ENCODE data around the gene PRSS8.

PRSS8 gene

DNA sequence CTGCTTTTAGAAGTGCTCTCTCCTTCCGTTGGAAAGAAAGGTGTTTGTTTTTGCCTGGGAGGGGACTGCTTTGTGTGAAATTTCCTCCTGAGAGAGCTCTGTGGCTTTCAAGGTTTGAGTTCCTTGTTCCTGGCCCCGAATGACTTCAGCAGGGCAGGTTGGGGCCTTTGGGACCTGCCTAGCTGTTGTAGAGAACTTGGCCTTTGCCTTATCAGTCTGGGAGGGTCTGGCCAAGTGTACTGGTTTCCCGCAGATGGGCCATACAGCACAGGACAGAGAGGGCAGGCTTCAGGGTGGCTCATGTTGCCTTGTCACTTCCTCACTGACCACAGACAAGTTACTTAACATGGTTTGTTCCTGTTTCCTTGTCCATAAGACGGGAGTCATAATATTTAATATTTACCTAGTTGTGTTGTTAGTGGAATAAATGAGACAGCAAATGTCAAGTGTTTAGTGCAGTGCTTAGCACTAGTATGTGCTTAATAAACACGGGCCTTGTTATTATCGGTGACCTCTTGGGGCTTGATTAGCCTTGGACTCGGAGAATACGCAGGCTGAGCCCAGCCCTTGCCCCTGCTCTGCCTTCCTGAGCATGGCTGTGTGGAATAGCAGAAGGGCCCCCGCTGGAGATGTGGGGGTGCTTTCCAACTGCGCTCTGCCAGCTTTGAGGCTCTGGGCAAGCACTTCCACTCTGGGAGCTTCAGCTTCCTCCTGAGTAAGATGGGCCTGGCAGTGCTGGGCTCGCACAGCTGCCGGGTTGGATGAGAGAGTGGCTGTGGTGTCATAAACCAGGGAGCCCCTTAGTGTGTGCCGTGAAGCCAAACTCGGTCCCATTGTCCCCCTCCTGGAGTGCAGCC is 6.6 kb downstream of the PRSS8 start:
- DNase-seq, result peak; percentile 83 to 92 (median 88)

DNA sequence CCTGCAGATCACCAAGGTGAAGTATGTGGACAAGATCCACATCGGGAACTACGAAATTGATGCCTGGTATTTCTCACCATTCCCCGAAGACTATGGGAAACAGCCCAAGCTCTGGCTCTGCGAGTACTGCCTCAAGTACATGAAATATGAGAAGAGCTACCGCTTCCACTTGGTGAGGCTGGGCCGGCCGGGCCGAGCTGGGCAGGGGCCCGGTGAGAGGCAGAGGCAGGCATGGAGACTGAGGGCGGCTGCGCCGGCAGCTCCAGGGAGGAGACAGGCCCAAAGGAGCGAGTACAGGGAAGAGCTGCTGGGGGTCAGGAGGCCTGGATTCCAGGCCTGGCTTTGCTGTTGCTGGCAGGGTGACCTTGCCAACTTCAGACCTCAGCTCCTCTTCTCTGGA is 8.3 kb downstream of the PRSS8 start:
- DNase-seq, result no peak

DNA sequence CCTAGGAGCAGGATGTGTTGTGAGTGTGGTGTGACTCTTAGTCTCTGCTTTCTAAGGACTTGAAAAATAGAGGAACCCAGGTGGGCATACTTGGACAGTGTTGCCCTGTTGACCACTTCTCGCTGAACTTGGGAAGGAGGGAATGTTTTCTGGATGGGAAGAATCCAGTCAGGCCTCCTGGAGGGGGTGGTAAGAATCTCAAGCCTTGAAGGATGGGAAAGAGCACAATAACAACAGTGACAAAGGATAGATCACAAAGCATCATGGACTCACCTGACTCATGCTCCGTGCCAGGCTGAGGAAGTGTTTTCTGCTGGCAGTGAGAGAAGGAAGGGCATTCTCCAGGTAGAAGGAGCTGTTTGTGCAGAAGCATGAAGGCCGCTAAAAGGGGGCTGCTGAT is 9.7 kb downstream of the PRSS8 start:
- no peak for DNase-seq

DNA sequence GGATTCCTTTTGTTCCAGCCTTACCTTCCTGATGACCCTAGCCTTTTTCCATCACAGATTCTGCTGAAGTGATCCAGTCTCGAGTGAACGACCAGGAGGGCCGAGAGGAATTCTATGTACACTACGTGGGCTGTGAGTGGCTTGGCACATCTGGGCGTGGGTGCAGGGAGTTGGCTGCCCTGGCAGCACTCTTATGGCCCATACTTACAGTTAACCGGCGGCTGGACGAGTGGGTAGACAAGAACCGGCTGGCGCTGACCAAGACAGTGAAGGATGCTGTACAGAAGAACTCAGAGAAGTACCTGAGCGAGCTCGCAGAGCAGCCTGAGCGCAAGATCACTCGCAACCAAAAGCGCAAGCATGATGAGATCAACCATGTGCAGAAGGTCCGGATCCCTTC is 15.4 kb downstream of the PRSS8 start:
- DNase-seq, result no peak

DNA sequence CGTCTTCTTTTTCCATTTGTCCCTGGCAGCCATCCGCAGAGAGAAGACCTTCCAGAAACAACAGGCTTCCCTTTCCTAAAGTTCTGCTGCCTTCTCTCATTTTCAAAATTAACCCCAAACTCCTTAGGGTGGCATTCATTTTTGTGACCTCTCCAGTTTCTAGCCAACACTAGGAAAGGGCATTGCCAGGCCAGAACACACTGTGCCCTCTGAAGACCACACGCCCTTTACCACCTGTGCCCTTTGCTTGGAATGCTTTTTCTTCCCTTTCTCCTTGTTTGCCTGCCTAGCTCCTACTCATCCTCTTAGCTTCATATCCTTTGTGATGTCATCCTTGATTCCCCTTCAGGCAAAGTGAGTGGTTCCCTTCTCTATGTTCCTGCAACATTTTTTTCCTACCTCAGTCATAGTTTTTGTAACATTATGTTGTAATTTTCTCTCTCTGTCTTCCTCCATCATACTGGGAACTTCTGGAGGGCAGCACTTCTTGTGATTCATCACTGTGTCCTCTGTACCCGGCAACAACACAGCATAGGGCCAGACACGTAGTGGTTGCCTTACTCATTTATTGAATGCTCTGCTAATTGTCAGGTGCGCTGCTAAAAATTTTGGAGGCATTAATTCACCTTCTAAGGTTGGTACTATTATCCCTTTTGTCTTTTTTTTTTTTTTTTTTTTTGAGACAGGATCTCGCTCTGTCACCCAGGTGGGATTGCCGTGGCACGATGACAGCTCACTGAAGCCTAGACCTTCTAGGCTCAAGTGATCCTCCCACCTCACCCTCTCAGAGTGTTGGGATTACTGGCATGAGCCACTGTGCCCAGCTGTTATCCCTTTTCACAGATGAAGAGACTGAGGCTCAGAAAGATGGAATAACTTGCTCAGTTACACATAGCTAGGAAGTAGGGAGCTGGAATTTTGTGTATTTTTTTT is 17.0 kb downstream of the PRSS8 start:
- peak; percentile 82 to 97 (median 95) for DNase-seq

DNA sequence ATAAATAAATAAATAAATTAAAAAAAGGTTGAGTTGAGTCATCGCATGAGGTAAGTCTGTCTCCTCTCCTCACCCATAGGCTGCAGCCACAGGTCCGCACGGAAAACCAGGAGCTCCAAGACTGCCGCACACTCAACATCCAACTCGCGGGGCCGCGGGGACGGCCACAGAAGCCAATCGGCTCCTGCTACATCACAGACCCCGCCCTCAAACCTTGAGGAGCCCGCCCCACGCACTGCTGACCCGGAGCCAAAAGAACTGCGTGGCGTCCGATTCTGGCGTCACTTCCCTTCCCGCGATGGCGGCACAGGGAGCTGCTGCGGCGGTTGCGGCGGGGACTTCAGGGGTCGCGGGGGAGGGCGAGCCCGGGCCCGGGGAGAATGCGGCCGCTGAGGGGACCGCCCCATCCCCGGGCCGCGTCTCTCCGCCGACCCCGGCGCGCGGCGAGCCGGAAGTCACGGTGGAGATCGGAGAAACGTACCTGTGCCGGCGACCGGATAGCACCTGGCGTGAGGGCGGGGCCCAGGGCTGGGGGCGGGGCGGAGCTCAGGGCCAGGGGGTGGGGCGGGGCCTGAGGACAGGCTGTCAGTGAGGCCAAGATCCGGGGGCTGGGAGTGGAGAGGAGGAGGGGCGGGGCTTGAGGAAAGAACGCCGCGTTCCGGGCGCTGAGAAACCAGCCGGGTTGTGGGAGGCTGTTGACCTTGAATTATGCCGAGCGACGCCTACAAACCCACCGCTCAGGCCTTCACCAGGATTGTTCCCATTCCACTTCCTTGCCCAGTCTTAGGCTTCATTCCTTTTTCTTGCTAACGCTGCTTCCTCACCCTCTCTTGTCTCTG is 17.9 kb downstream of the PRSS8 start, which contains the start of gene KAT8:
KAT8 (plus strand) TSS at position 281 of the 839 bp plus-strand sequence; CDS start at position 299, 18 bp downstream.
- peak; percentile 99 to 100 (median 99) for DNase-seq

DNA sequence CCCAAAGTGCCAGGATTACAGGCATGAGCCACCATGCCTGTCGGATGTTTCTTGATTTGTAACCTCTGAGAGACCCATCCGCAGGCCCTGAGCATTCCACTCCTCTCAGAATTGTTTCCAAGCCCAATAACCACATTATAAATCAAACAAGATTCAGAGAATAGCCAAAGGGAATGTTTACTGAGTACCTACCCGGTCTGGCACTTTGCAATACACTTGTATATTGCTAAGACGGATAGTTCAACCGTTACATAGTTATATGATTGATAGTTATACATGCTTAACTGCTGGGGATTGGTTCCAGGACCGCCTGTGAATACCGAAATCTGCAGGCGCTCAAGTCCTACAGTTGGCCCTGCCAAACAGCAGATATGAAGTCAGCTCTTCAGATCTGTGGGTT is 21.1 kb downstream of the PRSS8 start:
- no peak for DNase-seq

DNA sequence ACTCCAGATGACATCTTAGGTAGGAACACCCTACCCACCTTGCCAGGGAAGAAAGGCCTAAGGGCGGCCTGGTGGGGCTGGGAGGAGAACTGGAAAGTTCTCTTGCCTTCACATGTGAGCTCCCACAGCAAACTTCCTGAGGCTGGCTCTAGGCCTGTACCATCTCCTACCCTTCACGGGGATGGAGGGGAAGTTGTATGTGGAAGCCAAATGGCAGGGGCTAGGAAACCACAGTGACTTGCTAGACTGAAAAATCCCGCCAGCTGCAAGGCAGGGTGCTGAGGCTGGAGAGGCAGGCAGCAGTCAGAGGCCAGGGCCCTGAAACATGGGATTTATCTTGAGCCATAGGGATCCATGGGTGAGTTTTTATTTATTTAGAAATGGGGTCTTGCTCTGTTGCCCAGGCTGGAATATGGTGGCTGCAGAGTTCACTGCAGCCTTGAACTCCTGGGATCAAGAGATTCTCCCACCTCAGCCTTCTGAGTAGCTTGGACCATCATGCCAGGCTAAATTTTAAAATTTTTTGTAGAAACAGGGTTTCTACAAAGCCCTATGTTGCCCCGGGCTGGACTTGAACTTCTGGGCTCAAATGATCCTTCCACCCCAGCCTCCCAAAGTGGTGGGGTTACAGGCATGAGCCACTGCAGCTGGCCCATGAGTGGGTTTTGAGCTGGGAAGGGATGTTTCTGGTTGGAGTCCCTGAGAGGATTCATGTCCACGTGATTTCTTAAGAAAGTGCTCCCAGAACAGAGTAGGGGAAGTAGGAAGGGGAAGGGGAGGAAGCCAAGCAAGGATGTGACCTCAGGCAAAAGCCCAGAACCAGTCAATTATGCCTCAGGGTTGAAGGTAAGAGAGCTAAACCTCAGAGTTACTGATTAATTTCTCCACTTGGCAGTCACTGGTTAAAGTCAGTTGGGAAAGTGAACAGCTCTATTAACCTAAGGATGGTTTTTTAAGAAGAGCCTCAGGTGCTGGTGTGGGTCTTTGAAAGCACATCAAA is 22.1 kb downstream of the PRSS8 start:
- peak; percentile 90 to 96 (median 95) for DNase-seq

DNA sequence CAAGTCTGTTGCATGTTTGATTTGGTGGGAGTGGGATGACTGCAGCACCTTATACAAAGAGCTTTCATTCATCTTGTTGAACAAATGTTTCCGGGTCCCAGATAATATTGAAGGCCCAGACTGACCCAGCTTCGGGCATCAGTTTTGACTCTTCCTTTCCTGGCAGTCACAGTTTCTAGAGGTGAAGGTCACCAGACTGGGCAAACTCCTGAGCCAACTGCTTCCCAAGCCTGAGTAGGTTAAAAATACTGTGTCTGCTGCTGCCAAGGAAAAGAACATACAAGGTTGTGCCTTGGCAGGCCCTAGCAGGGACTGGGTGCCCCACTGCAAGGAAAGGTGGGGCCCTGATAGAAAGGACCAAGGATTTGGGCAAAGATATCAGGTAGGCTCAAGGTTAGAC is 22.8 kb downstream of the PRSS8 start:
- DNase-seq, result no peak

DNA sequence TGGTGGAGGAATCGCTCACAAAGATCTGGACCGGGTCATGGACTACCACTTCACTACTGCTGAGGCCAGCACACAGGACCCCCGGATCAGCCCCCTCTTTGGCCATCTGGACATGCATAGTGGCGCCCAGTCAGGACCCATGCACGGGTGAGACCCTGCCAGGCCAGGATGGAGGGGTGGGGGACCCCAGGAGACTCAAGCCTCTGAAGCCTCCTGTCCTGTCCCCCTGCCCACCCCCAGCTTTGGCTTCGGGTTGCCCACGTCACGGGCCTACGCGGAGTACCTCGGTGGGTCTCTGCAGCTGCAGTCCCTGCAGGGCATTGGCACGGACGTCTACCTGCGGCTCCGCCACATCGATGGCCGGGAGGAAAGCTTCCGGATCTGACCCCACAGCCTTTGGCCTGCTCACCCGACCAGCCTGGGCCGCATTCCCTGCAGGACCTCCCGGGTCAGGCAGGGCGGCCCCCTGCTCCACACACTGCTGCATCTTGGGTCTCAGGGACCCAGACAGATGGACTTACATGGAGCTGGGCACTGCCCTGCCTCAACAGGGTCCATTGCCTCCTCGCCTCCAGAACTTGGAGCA is 23.6 kb downstream of the PRSS8 start:
- no peak for DNase-seq

DNA sequence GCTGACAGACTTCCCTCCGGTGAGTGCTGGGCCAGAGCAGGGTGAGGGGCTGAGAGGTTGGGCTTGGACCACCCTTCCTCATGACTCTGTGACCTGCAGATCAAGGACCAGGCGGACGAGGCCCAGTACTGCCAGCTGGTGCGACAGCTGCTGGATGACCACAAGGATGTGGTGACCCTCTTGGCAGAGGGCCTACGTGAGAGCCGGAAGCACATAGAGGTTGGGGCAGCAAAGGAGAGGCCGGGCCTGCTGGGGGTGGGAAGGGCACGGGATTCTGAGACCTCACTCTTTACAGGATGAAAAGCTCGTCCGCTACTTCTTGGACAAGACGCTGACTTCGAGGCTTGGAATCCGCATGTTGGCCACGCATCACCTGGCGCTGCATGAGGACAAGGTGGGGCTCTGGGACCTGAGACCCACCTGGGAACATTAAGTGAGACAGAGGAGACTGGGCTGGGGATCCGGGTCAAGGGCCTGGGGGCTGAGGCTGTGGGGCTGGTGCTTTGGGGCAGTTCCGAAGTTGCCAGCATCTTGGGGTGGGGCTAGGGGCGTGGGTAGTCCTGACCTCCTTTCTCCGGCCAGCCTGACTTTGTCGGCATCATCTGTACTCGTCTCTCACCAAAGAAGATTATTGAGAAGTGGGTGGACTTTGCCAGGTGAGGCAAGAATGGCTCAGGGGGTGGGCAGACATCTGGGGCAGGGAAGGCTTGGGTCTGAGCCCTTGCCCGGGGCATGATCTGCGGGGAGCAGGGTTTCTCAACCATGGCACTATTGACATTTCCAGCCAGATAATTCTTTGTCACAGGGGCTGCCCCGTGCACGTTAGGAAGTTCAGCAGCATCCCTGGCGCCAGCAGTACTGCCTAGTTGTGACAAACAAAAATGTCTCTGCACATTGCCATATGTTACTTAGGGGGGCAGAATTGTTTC is 25.2 kb downstream of the PRSS8 start:
- DNase-seq, result no peak

DNA sequence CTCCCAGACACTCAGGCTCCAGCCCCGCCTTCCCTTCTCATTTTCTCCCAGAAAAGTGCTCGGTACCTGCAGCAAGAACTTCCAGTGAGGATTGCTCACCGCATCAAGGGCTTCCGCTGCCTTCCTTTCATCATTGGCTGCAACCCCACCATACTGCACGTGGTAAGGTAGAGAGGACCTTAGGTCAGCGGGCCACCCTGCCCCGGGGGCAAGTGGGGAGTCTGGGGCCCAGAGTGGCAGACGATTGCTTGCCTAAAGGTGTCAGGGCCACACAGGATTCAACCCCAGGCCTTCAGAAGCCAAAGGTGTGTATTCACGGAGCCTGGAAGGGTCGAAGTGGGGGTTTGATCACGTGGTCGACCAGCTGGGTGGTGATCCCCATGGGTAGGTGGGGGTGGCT is 25.9 kb downstream of the PRSS8 start:
- no peak for DNase-seq

DNA sequence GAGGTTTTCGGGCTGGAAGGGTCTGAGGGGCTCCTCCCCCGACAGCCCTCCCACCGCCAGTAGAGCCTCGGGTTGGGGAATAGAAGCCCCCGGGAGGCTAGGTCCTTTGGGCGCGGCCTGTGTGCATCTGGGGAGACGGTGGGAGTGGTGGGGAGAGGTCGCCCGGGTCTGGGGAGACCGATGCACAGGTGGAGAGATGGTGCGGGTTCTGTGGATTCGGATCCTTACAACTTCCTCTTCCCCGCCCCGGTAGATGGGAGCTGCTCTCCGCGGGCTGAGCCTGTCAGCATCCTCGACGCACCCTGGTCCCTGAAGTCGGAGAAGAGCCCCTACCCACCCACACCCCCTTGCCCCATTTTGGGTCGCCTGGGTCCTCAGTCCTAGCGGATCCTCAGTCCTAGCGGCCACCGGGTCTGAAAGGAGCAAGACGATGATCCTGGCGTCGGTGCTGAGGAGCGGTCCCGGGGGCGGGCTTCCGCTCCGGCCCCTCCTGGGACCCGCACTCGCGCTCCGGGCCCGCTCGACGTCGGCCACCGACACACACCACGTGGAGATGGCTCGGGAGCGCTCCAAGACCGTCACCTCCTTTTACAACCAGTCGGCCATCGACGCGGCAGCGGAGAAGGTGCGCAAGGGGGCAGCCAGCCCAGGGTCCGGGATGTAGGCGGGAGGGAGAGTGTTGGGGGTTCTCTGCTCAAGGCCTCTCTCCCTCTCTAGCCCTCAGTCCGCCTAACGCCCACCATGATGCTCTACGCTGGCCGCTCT is 26.6 kb downstream of the PRSS8 start:
- peak in 2 of 3 donors; percentile 19 to 30 for DNase-seq

DNA sequence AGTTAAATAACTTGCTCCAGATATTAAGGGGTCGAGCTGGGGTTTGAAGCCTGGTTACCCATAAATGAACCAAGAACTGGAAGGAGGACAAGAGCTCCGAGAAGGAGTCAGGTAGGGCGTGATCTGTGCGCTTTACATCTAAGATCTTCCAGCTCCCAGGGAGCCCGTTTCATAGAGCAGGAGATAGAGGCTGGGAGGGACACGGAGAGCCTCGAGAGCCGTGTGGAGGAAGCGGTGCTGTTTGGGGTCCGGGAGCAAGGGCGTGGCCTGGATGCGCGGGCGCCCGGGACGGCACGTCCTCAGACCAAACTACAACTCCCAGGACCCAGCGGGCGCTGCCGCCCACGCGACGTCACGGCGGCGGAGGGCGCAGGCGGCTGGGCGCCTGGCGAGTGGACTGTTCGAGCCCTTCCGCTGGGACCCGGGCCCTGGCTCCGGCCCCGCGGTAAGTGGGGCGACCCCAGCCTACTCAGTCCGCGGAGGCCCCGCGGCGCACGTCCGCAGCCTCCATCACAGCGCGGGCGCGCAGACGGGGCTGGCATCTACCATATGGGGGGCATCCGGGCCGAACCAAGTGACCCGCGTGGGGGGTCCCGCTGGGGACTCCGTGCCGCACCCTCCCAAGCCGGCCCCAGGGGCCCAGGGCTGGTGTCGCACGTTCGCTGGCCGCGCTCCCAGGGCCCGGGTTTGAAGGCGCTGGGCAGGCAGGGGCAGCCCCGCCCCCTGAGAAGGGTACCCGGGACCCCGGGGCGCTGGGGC is 27.3 kb downstream of the PRSS8 start, which contains the start of gene BCKDK:
BCKDK (plus strand) TSS at position 352 of the 759 bp plus-strand sequence. CDS start 838 bp downstream, outside the sequence.
- peak; percentile 81 to 93 (median 89) for DNase-seq

DNA sequence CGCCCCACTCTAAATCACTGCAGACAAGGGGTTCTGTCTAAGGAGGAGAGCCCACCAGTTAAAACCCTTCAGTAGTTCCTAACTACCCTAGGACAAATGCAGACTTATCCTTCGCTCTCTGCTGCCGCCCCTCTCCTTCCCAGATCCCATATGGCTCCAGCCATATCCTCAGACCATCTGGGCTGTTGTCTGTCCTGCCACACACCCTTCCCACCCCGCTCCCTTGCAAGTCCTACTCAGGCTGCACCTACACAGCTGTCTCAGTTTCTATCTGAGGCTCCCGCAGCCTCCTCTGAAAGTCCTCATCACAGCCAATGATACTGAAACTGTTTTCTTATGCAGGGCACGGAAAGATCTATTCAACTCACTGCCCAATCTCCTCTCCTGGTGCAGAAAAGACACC is 28.1 kb downstream of the PRSS8 start:
- DNase-seq, result no peak

DNA sequence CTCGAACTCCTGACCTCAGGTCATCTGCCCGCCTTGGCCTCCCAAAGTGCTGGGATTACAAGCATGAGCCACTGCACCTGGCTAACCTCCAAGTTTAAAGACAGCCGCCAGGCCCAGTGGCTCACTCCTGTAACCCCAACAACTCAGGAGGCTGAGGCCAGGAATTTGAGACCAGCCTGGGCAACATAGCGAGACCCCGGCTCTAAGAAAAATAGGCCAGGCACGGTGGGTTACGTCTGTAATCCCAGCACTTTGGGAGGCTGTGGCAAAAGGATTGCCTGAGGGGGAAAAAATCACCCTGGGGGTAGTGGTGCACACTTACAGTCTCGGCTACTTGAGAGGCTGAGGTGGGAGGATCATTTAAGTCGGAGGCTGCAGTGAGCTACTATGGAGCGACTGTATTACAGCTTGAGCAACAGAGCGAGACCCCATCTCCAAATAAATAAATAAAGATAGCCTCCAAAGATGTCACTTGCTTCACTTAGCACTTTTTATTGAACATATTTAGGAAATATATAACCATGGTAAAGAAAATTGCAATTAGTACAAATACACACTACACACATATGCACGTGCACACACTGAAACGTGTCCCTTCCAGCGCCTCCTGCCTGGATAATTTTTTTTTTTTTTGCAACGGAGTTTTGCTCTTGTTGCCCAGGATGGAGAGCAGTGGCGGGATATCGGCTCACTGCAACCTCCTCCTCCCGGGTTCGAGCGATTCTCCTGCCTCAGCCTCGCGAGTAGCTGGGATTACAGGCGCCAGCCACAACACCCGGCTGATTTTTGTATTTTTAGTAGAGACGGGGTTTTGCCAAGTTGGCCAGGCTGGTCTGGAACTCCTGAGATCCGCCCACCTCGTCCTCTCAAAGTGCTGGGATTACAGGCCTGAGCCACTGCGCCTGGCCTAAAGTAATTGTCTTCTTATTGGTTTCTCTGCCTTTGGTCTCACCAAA is 28.7 kb downstream of the PRSS8 start:
- no peak for DNase-seq

Measured in suppressor macrophage treated with lipopolysaccharide for 1 hour (primary cell).